HG03439 (cell line): ENCODE measurements around the gene LARP1B.
A peak's percentile ranks its signal among the peaks of the same experiment; 100 is the strongest.
"Not testable (repeated sequence)": the region's sequence is repeated elsewhere in the genome, so short reads cannot be mapped to it uniquely, and the experiment has no call there.

Source experiments
- ATAC-seq: cut with Tn5 transposase; IDR thresholded peaks from one replicate; pipeline ENCODE4 v1.9.1; 2021; ENCODE audit warnings: mild to moderate bottlenecking, moderate library complexity; ENCODE audit not compliant: unreplicated experiment

LARP1B gene

DNA sequence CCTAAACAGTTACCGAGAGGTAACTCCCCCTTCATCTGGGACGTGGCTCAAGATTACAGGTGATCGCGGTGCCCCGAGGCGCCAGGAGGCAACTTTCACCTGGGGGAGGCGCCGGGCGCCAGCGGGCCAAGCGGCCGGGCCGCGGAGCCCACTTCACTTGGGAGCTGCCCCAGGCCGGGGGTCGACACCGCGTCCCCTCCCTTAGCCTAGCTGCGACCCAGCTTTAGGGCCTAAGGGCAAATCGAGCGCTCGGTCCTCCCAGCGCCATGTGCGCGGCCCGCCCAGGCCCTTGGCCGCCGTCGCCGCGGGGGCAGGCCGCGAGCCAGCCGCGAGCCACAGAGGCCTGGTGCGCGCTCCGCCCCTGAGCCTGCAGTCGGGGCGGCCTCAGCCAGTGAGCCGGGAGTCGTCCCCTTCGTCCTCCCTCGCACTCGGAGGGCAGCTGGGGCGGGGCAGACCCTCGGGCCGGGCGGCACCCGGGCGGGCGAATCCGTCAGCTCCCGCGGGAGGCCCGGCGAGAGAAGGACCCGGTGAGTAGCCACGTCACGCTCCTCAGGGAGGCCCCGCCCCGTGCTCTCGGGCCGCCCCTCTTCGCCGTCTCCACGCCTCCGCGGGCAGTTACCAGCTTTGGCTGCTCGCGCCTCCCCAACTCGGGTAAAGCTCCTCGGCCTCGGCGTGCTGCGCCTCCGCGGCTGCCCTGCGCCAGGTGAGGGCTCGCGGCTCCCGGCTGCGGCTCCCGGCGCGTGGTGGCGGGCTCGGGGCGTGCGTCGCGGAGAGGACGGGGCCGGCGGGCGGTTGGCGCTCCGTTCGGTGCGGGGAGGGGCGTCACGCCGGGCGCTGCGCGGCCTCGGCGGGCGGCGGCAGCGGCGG lies at the start of gene LARP1B:
LARP1B (plus strand) TSS at position 614 of the 867 bp plus-strand sequence. CDS start 13,640 bp downstream, outside the sequence.
- peak; percentile 90 for ATAC-seq

- ATAC-seq: no peak
Measured at GRCh38 chr4:128025319-128025718, 35.8 kb upstream of the LARP1B start.

- no peak for ATAC-seq
Measured at GRCh38 chr4:128029907-128030306, 31.2 kb upstream of the LARP1B start.

DNA sequence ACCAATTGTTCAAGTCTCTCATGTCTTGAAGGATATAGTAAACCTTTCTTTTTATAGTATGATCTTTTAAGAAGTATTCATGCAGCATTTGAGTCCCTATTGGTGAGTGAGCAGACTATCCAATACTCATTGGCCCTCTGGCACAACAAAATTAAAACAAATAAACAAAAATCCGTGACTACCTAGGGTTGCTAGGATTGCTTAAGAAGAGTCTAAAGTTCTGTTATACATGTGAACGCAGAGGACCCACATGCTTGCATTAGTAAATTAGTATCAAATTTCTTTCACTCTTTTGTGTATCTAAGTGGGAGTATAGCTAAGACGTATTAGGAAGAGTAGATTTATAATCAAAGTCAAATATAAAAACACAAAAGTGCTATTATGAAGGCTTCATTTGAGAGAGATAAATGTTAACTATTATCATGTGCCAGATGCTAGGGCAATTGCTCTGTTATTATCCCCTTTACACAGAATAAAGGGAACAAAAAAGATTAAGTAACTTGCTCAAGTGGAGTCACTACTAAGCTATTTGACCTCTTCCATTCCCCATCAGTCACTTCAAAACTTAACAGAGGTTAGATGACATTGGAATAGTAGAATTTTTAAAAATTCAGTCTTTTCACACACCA lies 29.2 kb upstream of the LARP1B start:
- ATAC-seq: no peak

DNA sequence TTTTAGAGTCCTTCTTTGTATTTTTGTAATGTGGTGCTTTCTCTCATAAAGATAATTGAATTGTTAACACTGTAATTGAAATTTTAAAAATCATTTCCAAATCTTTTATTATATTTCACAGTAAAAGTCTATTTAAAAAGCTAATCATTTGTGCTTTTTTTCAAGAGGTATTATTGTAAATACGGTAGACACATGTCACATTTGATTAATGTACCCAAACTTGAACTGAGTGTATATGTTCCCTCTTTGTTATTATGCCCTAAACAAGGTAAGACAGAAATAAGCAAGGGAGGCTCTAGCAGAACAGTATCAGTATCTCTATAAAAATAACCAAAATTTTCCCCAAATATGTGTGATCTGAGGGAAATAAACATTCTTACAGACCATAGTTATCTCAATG lies 21.5 kb upstream of the LARP1B start:
- no peak for ATAC-seq

GRCh38 chr4:128047019-128047418 lies 14.1 kb upstream of the LARP1B start:
- not testable (repeated sequence) for ATAC-seq

DNA sequence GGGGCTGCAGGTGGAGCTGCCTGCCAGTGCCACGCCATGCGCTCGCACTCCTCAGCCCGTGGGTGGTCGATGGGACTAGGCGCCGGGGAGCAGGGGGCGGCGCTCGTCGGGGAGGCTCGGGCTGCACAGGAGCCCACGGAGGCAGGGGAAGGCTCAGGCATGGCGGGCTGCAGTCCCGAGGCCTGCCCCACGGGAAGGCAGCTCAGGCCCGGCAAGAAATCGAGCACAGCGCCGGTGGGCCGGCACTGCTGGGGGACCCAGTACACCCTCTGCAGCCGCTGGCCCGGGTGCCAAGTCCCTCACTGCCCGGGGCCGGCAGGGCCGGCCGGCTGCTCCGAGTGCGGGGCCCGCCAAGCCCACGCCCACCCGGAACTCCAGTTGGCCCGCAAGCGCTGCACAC lies 13.6 kb upstream of the LARP1B start:
- ATAC-seq: not testable (repeated sequence)

DNA sequence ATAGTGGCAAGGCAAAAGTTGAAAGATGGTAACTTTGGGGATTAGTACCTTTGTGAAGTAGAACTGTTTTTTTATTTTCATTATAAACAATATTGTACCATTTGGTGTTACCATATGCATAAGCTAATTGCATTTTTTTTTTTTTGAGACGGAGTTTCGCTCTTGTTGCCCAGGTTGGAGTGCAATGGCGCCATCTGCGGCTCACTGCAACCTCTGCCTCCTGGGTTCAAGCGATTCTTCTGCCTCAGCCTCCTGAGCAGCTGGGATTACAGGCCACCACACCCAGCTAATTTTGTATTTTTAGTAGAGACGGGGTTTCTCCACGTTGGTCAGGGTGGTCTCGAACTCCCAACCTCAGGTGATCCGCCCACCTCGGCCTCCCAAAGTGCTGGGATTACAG lies 9.9 kb upstream of the LARP1B start:
- ATAC-seq: not testable (repeated sequence)

- not testable (repeated sequence) for ATAC-seq
Measured at GRCh38 chr4:128054907-128055306, 6.2 kb upstream of the LARP1B start.

GRCh38 chr4:128055441-128056206 lies 5.5 kb upstream of the LARP1B start:
- not testable (repeated sequence) for ATAC-seq

GRCh38 chr4:128056396-128056795 lies 4.7 kb upstream of the LARP1B start:
- ATAC-seq: no peak

DNA sequence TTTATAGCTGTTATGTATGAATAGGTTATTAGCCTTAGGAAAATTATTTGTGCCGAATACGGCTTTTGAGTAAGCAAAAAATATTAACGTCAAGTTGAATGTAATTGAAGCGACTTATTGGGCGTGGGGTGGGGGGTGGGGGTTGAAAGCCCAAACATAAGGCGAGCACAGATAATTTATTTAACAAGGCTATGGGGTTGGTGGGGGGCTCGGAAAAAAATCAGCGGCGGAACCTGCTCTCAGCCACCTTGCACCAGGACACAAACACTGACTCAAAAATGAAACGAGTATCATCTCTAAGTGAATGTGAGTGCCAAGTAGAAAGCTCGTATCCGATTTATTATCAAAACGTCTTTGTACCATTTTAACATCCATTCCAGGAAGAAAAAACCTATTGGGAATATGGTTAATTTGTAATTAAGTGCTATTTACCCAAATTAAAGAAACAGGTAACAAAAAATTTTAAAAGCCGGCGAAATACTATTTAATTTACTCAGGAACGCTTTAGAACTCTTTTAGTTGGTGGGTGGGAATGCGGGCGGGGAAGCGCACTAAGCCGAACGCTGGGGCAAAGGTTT lies 902 bp upstream of the LARP1B start:
- ATAC-seq: no peak

DNA sequence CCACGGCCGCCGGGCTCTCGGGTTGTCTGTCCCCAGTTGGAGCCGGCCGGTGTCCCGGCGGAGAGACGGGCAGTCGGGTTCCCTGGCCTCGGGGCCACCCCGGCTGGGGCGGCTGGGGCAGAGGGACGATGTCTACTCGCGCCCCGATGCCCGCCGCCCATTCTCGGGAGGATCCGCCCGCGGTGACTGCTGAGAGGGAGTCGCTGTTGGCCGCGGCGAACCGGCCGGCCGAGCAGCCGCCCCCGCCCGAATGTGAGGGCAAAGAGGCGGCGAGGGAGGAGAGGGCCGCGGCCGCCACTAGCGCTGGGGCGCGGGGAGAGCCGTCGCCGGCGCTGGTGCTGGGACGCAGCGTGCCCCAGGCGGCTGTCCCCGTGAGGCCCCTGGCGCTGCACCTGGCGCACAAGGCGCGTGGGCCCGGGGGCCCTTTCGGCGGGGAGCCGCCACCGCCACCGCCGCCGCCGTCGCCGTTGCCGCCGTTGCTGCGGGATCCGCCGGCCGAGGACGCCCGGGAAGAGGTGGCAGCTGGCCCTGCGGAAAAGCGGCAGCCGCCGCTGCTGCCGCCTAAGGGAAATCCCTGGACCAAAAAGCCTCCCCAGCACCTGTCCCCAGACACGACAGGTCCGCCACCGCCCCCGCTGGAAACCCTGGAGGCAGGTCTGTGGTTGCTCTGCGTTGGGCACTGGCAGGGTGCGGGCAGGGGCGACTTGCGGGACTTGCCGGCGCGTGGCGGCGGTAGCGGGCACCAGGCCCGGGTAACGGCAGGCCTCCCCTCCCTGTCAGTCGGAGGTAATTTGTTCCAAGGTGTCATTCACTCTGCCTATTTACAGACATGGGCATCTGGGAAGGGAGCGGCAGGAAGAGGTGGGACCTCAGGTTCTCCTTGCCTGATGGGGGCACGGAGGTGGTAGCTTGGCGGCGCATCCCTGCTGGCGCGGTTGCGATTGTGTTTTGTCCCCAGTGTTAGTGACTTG lies 739 bp downstream of the LARP1B start:
- peak; percentile 39 for ATAC-seq

DNA sequence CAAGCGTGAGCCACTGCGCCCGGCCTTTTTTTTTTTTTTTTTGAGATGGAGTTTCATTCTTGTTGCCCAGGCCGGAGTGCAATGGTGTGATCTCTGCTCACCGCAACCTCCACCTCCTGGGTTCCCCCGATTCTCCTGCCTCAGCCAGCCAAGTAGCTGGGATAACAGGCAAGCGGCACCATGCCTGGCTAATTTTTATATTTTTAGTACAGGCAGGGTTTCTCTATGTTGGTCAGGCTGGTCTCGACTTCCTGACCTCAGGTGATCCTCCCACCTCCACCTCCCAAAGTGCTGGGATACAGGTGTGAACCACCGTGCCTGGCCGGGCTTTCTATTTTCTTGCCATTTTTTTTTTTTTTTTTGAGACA lies 5.3 kb downstream of the LARP1B start:
- ATAC-seq: not testable (repeated sequence)

DNA sequence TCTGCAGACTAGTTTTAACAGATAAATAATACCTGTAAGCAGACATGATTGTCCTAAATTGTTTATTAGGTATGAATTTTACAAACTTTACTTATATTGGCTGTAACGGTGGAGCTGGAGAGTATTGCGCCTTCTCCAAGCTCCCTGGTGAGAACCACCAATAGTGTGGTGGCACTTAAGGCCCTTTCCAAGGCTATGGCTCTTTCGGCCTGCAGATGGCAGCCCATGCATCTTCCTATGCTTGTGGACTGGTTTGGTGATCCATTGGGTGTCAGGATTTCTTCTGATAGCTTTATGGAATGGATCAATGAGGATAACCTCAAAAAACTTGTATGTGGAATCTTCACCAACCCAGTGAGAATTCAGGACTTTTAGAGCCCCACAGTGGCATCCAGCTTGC lies 7.8 kb downstream of the LARP1B start:
- ATAC-seq: no peak

- no peak for ATAC-seq
Measured at GRCh38 chr4:128076464-128076863, 15.4 kb downstream of the LARP1B start.

DNA sequence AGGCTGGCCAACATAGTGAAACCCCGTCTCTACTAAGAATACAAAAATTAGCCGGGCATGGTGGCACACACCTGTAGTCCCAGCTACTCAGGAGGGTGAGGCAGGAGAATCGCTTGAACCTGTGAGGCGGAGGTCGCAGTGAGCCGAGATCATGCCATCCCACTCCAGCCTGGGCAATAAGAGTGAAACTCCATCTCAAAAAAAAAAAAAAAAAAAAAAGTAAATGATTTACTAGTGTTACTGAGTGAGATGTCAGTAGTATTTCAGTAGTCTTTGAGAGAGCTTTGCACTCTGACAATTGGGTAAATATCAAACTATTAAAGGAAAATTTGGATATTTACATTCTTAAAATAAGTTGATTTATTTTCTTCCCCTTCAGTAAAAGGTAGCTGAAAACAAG lies 34.2 kb downstream of the LARP1B start:
- ATAC-seq: not testable (repeated sequence)

DNA sequence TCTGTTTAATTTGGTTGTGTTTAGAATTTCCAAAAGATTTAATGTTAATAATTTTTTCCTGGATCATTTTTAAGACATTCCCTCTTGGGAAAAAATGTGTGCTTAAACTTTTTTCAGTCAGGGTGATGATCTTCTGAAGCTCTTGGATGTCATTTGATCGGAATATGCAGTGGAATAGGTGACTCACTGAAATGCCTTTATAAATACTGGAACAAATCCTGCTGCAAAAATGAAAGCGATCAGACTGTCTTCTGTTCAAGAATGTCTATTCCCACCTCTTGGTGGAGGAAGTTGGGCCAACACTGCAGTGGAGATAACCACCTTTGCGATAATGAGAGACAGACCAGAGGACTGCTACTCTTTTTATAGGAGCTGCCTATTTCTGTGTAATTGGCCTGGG lies 46.7 kb downstream of the LARP1B start:
- ATAC-seq: no peak

DNA sequence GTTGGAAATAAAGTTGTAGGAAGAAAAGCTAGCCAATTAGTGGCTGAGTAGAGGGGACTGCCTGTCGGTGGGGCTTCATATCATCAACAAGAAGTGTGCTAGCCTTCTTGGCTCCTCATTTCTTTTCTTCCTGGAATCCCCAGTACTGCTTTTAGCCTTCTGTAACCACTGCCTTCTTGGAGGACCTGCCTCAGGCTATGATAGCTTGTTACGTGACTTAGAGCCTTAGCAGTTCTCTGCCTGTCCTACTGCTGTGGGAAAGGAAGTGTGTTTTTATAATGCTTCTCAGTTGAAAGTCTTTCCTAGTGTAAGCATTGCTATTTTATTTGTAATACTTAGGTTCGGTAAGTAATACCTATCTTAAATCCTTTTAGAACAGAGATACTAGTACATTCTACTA lies 61.9 kb downstream of the LARP1B start:
- no peak for ATAC-seq

DNA sequence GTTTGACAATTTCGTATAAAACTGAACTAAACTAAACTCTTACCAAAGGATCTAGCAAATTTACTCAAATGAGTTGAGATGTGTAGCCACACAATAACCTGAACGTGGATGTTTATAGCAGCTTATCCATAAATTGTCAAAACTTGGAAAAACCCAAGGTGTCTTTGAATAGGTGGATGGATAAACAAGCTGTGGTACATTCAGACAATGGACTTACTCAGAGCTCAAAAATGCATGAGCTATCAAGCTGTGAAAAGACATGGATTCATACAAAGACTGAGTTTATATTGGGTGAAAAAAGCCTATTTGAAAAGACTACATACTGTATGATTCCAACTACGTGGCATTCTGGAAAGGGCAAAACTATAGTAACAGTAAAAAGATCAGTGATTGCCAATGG lies 69.5 kb downstream of the LARP1B start:
- no peak for ATAC-seq
